Astrocyte of the hippocampus (primary cell): ENCODE data around the gene IFIT3.
"Not testable (repeated sequence)": the region's sequence is repeated elsewhere in the genome, so short reads cannot be mapped to it uniquely, and the experiment has no call there.

Source experiments
- DNase-seq: peaks from one replicate; pipeline ENCODE4 v3.0.0; 2011; ENCODE audit warnings: low read depth, low spot score

IFIT3 gene

GRCh38 chr10:89303161-89303560, 24.6 kb upstream of the IFIT3 start:
- DNase-seq: no peak

GRCh38 chr10:89304026-89304425, 23.8 kb upstream of the IFIT3 start:
- DNase-seq: no peak

DNA sequence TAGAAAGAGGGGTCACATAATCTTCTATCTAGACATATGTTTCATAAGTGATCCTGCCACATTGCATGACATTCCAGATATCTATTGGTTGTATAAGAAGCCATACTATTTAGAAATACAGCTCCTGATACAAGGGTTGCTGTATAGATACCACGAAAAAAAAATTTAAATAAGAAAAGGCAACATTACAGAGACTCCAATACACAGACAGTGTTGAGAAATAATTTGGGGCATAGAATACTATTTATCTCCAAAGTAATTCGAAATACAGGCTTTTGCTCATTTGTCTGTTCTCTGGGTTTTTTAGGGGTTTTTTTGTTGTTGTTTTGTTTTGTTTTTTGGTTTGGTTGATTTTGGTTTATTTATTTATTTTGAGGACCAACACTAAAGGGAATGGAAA, 23.4 kb upstream of the IFIT3 start:
- DNase-seq: no peak

- no peak for DNase-seq
These were observed 22.9 kb upstream of the IFIT3 start for GRCh38 chr10:89304925-89305324.

DNA sequence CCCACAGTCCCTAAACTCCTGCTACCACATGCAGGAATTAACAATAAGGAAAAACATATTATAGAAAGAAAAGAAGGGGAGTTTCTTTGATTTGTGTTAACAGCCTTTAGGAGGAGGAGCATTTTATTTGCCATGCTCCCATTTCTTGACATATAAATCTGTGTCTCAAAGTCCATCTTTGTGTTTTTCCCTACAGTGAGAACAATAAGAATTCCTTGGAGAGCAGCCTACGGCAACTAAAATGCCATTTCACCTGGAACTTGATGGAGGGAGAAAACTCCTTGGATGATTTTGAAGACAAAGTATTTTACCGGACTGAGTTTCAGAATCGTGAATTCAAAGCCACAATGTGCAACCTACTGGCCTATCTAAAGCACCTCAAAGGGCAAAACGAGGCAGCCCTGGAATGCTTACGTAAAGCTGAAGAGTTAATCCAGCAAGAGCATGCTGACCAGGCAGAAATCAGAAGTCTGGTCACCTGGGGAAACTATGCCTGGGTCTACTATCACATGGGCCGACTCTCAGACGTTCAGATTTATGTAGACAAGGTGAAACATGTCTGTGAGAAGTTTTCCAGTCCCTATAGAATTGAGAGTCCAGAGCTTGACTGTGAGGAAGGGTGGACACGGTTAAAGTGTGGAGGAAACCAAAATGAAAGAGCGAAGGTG, 21.9 kb upstream of the IFIT3 start:
- no peak for DNase-seq

DNA sequence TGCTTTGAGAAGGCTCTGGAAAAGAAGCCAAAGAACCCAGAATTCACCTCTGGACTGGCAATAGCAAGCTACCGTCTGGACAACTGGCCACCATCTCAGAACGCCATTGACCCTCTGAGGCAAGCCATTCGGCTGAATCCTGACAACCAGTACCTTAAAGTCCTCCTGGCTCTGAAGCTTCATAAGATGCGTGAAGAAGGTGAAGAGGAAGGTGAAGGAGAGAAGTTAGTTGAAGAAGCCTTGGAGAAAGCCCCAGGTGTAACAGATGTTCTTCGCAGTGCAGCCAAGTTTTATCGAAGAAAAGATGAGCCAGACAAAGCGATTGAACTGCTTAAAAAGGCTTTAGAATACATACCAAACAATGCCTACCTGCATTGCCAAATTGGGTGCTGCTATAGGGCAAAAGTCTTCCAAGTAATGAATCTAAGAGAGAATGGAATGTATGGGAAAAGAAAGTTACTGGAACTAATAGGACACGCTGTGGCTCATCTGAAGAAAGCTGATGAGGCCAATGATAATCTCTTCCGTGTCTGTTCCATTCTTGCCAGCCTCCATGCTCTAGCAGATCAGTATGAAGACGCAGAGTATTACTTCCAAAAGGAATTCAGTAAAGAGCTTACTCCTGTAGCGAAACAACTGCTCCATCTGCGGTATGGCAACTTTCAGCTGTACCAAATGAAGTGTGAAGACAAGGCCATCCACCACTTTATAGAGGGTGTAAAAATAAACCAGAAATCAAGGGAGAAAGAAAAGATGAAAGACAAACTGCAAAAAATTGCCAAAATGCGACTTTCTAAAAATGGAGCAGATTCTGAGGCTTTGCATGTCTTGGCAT, 21.1 kb upstream of the IFIT3 start:
- DNase-seq: no peak

DNA sequence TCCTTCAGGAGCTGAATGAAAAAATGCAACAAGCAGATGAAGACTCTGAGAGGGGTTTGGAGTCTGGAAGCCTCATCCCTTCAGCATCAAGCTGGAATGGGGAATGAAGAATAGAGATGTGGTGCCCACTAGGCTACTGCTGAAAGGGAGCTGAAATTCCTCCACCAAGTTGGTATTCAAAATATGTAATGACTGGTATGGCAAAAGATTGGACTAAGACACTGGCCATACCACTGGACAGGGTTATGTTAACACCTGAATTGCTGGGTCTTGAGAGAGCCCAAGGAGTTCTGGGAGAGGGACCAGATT, 20.6 kb upstream of the IFIT3 start:
- peak; percentile 17 for DNase-seq

DNA sequence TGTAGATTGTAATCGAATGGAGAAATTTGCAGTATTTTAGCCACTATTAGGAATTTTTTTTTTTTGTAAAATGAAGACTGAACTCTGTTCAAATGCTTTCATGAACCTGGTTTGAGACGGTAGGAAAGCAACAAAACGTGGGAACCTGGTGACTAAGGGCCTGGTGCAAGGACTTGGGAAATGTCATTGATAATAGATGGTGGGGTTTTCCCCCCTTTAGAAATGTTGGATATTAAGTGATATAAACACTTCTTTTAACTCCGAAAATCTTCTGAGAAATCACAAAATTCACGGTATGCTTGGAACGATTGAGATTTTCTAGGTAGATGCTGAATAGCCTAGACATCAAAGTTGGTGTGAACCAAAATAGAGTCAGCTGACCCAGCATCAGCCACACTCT, 19.5 kb upstream of the IFIT3 start:
- DNase-seq: no peak

DNA sequence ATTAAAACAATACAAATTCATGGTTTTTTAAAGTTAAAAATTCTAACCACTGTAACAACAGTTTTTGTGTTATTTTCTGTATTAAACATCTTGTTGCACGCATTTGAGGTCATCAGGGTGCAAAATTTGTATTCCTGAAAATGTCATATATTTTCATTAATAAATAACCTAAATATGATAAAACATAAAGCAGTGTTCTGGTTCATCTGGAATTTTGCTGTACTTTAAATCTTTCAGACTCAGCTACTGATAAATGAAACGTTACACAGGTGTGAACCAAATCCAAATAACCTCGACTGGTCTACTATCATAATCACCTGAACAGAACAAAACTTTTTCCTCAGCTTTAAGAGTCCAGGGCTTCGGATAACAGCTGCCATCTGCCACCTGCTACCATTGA, 19.1 kb upstream of the IFIT3 start:
- no peak for DNase-seq

DNA sequence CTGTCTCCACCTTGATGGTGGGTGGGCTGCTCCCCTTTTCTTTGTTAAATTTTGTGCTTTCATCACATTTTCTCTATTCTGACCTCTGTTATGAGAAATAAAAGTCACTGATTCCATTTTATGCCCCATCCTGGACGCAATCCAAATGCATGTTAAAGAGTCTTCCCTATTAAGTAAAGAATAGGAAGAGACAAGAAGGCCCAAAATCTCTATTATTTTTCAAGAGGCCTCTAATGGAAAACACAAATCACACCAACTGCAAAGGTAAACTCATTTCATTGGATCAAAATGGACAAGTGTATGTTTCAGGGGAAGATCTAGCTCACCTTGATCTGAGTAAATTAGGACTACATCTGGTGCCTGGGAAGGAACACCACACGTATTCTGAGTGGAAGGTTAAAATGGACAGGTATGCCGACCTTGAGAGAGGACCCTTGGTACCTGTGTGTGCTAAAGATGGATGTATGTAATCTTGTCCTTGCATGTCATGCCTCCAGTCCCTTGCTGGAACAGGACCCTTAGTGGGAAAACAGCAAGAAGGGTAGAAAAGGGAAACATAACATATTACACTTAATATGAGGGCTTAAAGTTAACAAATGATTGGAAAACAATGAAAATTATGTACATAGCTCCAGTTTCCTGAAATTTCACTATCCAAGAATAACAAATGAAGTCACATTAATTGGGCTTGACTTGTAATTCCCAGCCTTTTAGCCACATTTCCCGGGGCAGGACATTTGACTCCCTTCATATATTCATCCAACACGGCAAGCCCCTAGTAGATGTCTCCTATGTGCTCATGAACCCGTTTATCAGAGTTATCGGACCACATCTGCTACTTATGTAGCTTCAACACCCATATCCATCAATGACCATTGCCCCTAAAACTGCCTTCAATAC, 18.4 kb upstream of the IFIT3 start:
- DNase-seq: no peak

GRCh38 chr10:89310056-89310893, 17.5 kb upstream of the IFIT3 start:
- DNase-seq: no peak

DNA sequence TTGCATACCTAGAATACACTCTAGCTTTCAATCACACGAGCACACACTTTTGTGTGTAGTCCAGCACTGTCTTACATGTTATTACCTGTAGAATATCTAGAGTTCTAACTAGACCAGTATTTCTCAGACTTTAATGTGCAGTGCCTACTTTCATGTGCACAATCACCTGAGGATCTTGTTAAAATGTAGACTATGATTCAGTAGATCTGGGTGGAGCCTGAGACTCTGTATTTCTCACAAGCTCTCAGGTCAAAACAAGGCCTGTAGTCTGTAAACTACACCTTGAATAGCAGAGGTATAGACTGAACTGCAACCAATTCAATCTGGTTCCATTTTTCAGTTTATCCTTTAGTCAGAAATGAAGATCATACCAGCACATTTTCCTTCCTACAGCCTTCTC, 14.8 kb upstream of the IFIT3 start:
- no peak for DNase-seq

DNA sequence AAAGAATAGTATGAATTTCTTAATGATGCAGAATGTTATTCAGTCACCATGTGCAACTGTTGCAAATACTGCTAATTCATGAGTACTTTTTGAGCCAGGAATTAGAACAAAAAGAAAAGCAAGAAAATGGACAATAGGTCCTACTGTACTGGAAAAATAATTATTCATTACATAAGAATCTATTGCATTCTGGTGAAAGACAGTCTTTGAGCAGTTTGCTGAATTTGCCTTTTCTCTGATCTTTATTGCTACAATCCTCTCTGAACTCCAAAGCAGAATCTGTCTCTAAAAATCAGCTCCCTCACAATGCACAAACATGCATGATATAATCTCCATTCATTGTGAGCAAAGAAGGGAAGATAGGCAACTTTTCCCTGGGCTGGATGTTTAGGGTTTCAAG, 13.1 kb upstream of the IFIT3 start:
- DNase-seq: no peak

DNA sequence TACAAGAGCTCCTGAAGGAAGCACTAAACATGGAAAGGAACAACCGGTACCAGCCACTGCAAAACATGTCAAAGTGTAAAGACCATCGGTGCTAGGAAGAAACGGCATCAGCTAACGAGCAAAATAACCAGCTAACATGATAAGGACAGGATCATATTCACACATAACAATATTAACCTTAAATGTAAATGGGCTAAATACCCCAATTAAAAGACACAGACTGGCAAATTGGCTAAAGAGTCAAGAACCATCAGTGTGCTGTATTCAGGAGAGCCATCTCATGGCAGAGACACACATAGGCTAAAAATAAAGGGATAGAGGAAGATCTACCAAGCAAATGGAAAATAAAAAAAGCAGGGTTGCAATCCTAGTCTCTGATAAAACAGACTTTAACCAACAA, 9.8 kb upstream of the IFIT3 start:
- not testable (repeated sequence) for DNase-seq

GRCh38 chr10:89325081-89325480, 2.7 kb upstream of the IFIT3 start:
- DNase-seq: not testable (repeated sequence)

DNA sequence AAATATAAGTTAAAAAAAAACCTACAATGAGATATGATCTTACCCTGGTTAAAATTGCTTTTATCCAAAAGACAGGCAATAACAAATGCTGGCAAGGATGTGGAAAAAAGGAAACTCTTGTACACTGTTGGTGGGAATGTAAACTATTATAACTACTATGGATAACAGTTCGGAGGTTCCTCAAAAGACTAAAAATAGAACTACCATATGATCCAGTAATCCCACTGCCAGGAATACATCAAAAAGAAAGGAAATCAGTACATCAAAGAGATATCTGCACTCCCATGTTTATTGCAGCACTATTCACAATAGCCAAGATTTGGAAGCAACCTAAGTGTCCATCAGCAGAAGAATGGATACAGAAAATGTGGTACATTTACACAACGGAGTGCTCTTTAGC, 1.9 kb upstream of the IFIT3 start:
- DNase-seq: not testable (repeated sequence)

DNA sequence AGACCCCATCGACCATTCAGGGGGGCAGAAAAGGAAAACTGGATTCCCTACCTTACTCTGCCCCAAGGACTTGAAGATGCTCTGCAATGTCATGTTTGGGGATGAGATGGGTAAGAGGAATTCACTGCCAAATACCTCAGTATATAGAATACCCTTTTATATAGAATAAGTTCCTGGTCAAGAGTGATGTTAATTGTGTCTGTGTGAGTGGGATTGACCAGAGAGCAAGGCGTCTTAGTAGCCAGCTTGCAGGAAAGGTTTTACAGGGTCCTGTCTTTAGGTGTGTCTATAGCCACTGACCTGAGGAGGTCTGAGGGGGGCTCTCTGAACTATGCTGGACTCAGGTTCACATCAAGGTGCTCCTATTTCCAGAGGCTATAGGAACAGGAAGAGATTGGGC, 1.4 kb downstream of the IFIT3 start:
- DNase-seq: no peak

- DNase-seq: not testable (repeated sequence)
These were observed 2.2 kb downstream of the IFIT3 start for GRCh38 chr10:89330014-89330413.

DNA sequence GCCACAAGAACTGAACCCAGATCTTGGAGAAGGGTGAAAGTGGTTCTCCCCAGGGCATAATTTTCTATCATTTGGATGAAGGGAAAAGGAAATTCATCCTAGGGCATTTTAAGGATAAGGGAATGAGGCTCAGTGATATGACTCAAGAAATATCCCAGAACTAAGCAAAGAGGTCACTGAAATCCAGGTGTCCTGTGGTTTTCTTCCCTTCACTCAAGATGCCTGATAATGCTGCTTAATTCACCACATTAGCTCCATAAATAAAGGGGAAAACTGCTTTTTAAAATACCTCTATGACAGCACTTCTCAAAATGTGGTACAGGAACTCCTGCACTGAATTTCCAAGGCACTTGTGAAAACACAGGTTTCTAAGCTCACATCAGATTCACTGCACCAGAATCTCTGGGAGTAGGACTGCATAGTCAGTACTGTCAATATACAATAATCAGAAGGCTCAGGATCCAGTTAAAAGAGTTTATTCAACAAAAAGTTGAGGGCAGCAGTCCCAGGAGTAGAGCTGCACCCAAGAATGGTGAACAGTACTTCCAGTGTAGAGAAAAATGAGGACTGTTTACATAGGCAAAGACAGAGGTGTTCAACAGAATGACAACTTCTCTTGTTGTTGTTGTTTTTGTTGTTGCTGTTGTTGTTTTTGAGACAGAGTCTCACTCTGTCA, 2.9 kb downstream of the IFIT3 start:
- DNase-seq: peak; percentile 4

DNA sequence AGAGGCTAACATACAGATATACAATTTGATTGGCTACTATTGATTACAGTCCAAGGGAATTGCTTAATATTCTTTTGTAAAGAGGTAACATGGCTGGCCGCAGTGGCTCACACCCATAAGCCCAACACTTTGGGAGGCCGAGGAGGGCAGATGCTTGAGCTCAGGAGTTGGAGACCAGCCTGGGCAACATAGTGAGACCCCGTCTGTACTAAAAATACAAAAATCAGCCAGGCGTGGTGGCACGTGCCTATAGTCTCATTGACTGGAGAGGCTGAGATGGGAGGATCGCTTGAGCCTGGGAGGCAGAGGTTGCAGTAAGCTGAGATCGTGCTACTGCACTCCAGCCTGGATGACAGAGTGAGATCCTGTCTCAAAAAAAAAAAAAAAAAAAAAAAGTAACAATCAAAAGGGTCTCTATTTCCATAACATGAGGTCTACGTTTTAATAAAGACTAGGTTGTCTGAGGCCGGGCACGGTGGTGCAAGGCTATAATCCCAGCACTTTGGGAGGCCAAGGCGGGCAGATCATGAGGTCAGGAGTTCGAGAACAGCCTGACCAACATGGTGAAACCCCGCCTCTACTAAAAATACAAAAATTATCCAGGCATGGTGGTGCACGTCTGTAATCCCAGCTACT, 3.8 kb downstream of the IFIT3 start:
- not testable (repeated sequence) for DNase-seq
